IMR-90 (cell line): Measurements from ENCODE around the gene BRINP3. TPM values are rescaled to one million over a fixed set of nuclear protein-coding genes. Genes with fewer than 3 reads are reported as not detected.

Experiments used
- ATAC-seq: fragments of 200-7000 bp; cut with Tn5 transposase; 2 replicates; pipeline ENCODE4 v1.9.1; 2020; ENCODE audit warnings: low read depth, mild to moderate bottlenecking, moderate library complexity
- BruUV-seq: library from RNA; stranded (reverse); fragments of 400-500 nt; replicated peaks from 2 replicates; lab custom pipeline; 2021; lab: Mats Ljungman, UMichigan
- CTCF ChIA-PET: fragments of 300-600 bp; formaldehyde crosslinking; extraction: SDS; loops from one replicate; lab custom pipeline; 2021; ENCODE audit warnings: antibody characterized with exemption; lab: Yijun Ruan, JAX
- POLR2A ChIA-PET: fragments of 300-600 bp; sonication (Branson Sonifier 250); formaldehyde crosslinking; loops from one replicate; lab custom pipeline; 2022; ENCODE audit warnings: antibody characterized with exemption; ENCODE audit not compliant: unreplicated experiment; lab: Charles Lee
- DNase-seq: peaks from one replicate; pipeline ENCODE4 v3.0.0; 2013
- H2AFZ ChIP-seq: replicated peaks from 2 replicates; pipeline ENCODE3; 2013; ENCODE audit warnings: low read length, mild to moderate bottlenecking; ENCODE audit not compliant: poor library complexity
- H2AK5ac ChIP-seq: 2 replicates; pipeline ENCODE4 v1.6.1; 2013; ENCODE audit warnings: low read depth, low read length, inconsistent platforms
- H2AK9ac ChIP-seq: replicated peaks from 2 replicates; pipeline ENCODE3; 2013; ENCODE audit warnings: mild to moderate bottlenecking, low read depth, low read length, moderate library complexity; ENCODE audit not compliant: poor library complexity
- H2BK120ac ChIP-seq: 2 replicates; pipeline ENCODE4 v1.6.1; 2013; ENCODE audit warnings: low read depth, low read length, inconsistent platforms
- H2BK15ac ChIP-seq: 3 replicates; pipeline ENCODE4 v1.6.1; 2013; ENCODE audit warnings: low read depth, low read length, inconsistent platforms
- H2BK20ac ChIP-seq: 2 replicates; pipeline ENCODE4 v1.6.1; 2013; ENCODE audit warnings: low read depth, mild to moderate bottlenecking, inconsistent platforms, low read length, moderate library complexity
- H2BK5ac ChIP-seq: 2 replicates; pipeline ENCODE4 v1.6.1; 2013; ENCODE audit warnings: mild to moderate bottlenecking, low read depth, low read length, inconsistent platforms; ENCODE audit not compliant: poor library complexity, severe bottlenecking
- H3K14ac ChIP-seq: replicated peaks from 2 replicates; pipeline ENCODE4 v1.6.1; 2013; ENCODE audit warnings: low read depth, low read length, inconsistent platforms
- H3K18ac ChIP-seq: 2 replicates; pipeline ENCODE4 v1.6.1; 2013; ENCODE audit warnings: low read depth, low read length, control low read depth
- H3K23ac ChIP-seq: 2 replicates; pipeline ENCODE4 v1.6.1; 2013; ENCODE audit warnings: low read depth, low read length, inconsistent platforms
- H3K27ac ChIP-seq: 2 replicates; pipeline ENCODE4 v1.5.1; 2013; ENCODE audit warnings: mild to moderate bottlenecking, control low read depth, low read length; ENCODE audit not compliant: insufficient read depth
- H3K27me3 ChIP-seq: 2 replicates; pipeline ENCODE4 v1.6.1; 2013; ENCODE audit warnings: low read length; ENCODE audit not compliant: control insufficient read depth, insufficient read depth
- H3K36me3 ChIP-seq: 2 replicates; pipeline ENCODE4 v1.6.1; 2013; ENCODE audit warnings: low read length, mixed read lengths; ENCODE audit not compliant: control insufficient read depth, insufficient read depth
- H3K4ac ChIP-seq: 2 replicates; pipeline ENCODE4 v1.6.1; 2013; ENCODE audit warnings: low read depth, low read length, inconsistent platforms
- H3K4me1 ChIP-seq: 2 replicates; pipeline ENCODE4 v1.6.1; 2013; ENCODE audit warnings: low read length, mixed read lengths; ENCODE audit not compliant: control insufficient read depth, insufficient read depth
- H3K4me2 ChIP-seq: 2 replicates; pipeline ENCODE4 v1.6.1; 2013; ENCODE audit warnings: low read depth, mild to moderate bottlenecking, control low read depth, low read length, moderate library complexity
- H3K4me3 ChIP-seq: 2 replicates; pipeline ENCODE4 v1.5.1; 2013; ENCODE audit warnings: low read depth, mild to moderate bottlenecking, control low read depth, low read length, moderate library complexity; ENCODE audit not compliant: insufficient read depth
- H3K56ac ChIP-seq: 2 replicates; pipeline ENCODE4 v1.6.1; 2013; ENCODE audit warnings: low read length, inconsistent platforms; ENCODE audit not compliant: insufficient read depth; ENCODE audit errors: extremely low read depth
- H3K79me1 ChIP-seq, 2 experiments: 2 replicates each; pipeline ENCODE4 v1.6.1; 2013; ENCODE audit warnings: low read length in 2 of 2, inconsistent platforms in 1 of 2, low read depth in 1 of 2
- H3K9ac ChIP-seq: 2 replicates; pipeline ENCODE4 v1.6.1; 2013; ENCODE audit warnings: low read depth, low read length, control low read depth
- H3K9me1 ChIP-seq: 2 replicates; pipeline ENCODE4 v1.6.1; 2013; ENCODE audit warnings: low read length, inconsistent platforms; ENCODE audit not compliant: insufficient read depth
- H3K9me3 ChIP-seq: 2 replicates; pipeline ENCODE4 v1.6.1; 2013; ENCODE audit warnings: low read length; ENCODE audit not compliant: control insufficient read depth, insufficient read depth
- H4K20me1 ChIP-seq: 2 replicates; pipeline ENCODE4 v1.6.1; 2013; ENCODE audit warnings: low read length, inconsistent platforms; ENCODE audit not compliant: insufficient read depth
- H4K5ac ChIP-seq: 2 replicates; pipeline ENCODE4 v1.6.1; 2013; ENCODE audit warnings: mild to moderate bottlenecking, low read depth, low read length, control low read depth
- H4K8ac ChIP-seq, 2 experiments: 2 replicates each; pipeline ENCODE4 v1.6.1; 2013; ENCODE audit warnings: low read depth in 2 of 2, low read length in 2 of 2, control low read depth in 1 of 2, inconsistent platforms in 1 of 2
- H4K91ac ChIP-seq: 2 replicates; pipeline ENCODE4 v1.6.1; 2013; ENCODE audit warnings: low read depth, low read length, inconsistent platforms; ENCODE audit not compliant: insufficient read depth
- CEBPB ChIP-seq: IDR thresholded peaks from 2 replicates; pipeline ENCODE4 v1.6.1; 2012; ENCODE audit warnings: low read depth, low read length, improper control_type of control experiment
- dilution Hi-C: fragments of 300-500 bp; cut with HindIII; formaldehyde crosslinking; loops from one replicate; pipeline ENCODE4 v1.14.3; 2018; ENCODE audit warnings: low sequenced_read_pairs; ENCODE audit not compliant: unreplicated experiment
- in situ Hi-C: fragments of 300-500 bp; cut with MboI; formaldehyde crosslinking; loops from 3 replicates; pipeline ENCODE4 v1.14.3; 2019; ENCODE audit warnings: low sequenced_read_pairs, inconsistent platforms, mixed read lengths
- intact Hi-C: fragments of 100-400 bp; cut with micrococcal nuclease; formaldehyde crosslinking; loops from 2 replicates; pipeline ENCODE4 v1.10.0; 2022
- polyA plus RNA-seq, 3 experiments: library from polyadenylated mRNA; depleted of rRNA; stranded (reverse); fragments of >200 nt; gene quantifications; 2 replicates each; pipeline ENCODE4 v1.2.3, GENCODE V29; 2012; ENCODE audit warnings: low replicate concordance in 1 of 3
- total RNA-seq: library from RNA; depleted of rRNA; stranded (reverse); fragments of >200 nt; gene quantifications from 2 replicates; pipeline ENCODE4 v1.2.3, GENCODE V29; 2012

Gene BRINP3
- total and polyA plus RNA-seq, 2 of the 4 experiments (the other 2 are of a cell fraction): 0.15 to 0.36 TPM

DNA sequence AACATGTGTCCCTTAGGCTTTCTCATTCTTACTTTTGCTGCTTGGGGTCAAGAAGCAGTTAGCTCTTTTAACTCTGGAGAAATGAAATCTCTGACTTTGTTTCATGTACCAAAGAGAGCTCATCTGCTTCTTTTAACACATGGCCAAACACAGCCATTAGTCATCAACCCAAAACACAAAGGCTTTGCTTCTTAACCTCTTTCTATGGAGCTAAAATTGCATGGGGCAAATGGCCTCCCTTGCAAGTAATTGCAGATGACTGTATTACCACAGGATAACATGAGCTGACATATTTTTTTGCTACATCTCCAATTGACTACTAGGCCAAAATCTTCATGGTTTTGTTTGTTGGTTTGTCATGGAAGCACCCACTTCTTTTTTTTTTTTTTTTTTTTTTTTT lies 300.9 kb downstream of the BRINP3 start:
- Histone ChIP-seq H3K79me1 (no peaks in the 10 kb centered on the region), H3K27ac (no peak overlapping the region), H2AFZ (no peak overlapping the region), H4K20me1 (no peaks in the 10 kb centered on the region), H2BK5ac (no peak overlapping the region), H4K8ac (no peak overlapping the region), H3K4me3 (no peak overlapping the region), H4K91ac (no peak overlapping the region), H3K18ac (0 out of 2 replicates have a peak overlapping the region, but pooled peaks have one; percentile 47), H3K36me3 (no peaks in the 10 kb centered on the region), H3K56ac (no peak overlapping the region), H3K9ac (no peak overlapping the region), H2BK15ac (no peak overlapping the region), H3K4me1 (peaks cover 2% of the 10 kb centered on the region; the same call in 1 of the 2 replicates), H2AK9ac (no peak overlapping the region), H3K27me3 (no peaks in the 10 kb centered on the region), H2BK120ac (no peak overlapping the region), H2BK20ac (no peak overlapping the region), H2AK5ac (no peak overlapping the region), H4K5ac (no peak overlapping the region), H3K9me3 (no peaks in the 10 kb centered on the region), H3K9me1 (peaks cover 2% of the 10 kb centered on the region; the same call in 1 of the 2 replicates), H3K4me2 (no peak overlapping the region), H3K23ac (no peak overlapping the region), H3K14ac (no peak overlapping the region), H3K4ac (no peak overlapping the region)
- dilution Hi-C loops (no loop called here), in situ Hi-C loops (no loop called here), intact Hi-C loops (no loop called here)
- ATAC-seq (no peak), DNase-seq (peak; percentile 73)
- no peak for TF ChIP-seq CEBPB
- CTCF ChIA-PET: interaction anchor here (0.6 kb wide), 1 partner anchor 1612 kb away, joined by 3 read pairs; no protein-coding TSS in a partner anchor
- POLR2A ChIA-PET: no interaction called here
- BruUV-seq: no TSS peak
